HG03457 (cell line): ENCODE measurements around the gene CRACR2B.

ENCODE experiments used
- ATAC-seq: cut with Tn5 transposase; IDR thresholded peaks from one replicate; pipeline ENCODE4 v1.9.1; 2021; ENCODE audit warnings: moderate number of reproducible peaks; ENCODE audit not compliant: unreplicated experiment

Gene CRACR2B

GRCh38 chr11:865462-866430, 38.0 kb downstream of the CRACR2B start:
- no peak for ATAC-seq

- no peak for ATAC-seq
These were observed 38.8 kb downstream of the CRACR2B start for GRCh38 chr11:866481-866880.

- ATAC-seq, result no peak
These were observed 40.2 kb downstream of the CRACR2B start for GRCh38 chr11:867856-868358.

- ATAC-seq, result no peak
These were observed 40.7 kb downstream of the CRACR2B start for GRCh38 chr11:868394-868793.

- no peak for ATAC-seq
These were observed 41.1 kb downstream of the CRACR2B start for GRCh38 chr11:868802-869201.

GRCh38 chr11:869399-870126, 41.8 kb downstream of the CRACR2B start:
- no peak for ATAC-seq

GRCh38 chr11:870127-870413, 42.4 kb downstream of the CRACR2B start:
- no peak for ATAC-seq

GRCh38 chr11:870418-870817, 42.7 kb downstream of the CRACR2B start:
- ATAC-seq, result no peak

GRCh38 chr11:871472-871871, 43.8 kb downstream of the CRACR2B start:
- no peak for ATAC-seq

- no peak for ATAC-seq
These were observed 45.1 kb downstream of the CRACR2B start for GRCh38 chr11:872799-873198.

- ATAC-seq, result no peak
These were observed 46.0 kb downstream of the CRACR2B start for GRCh38 chr11:873706-874105.

GRCh38 chr11:875203-875602, 47.5 kb downstream of the CRACR2B start:
- ATAC-seq, result no peak

GRCh38 chr11:875769-876301, 48.1 kb downstream of the CRACR2B start:
- no peak for ATAC-seq

GRCh38 chr11:876545-876944, 48.8 kb downstream of the CRACR2B start:
- no peak for ATAC-seq

GRCh38 chr11:877565-877964, 49.8 kb downstream of the CRACR2B start:
- no peak for ATAC-seq

GRCh38 chr11:880447-880846, 52.7 kb downstream of the CRACR2B start:
- no peak for ATAC-seq
